Tibial nerve (tissue), 4 donors: ENCODE data around the gene CD200R1L. TPM values are rescaled to one million over a fixed set of nuclear protein-coding genes. Genes with fewer than 3 reads are reported as not detected.

Experiments used
- DNase-seq, 2 donors: peaks; one replicate each; pipeline ENCODE4 v3.0.0-alpha.2; 2019; ENCODE audit warnings: low spot score in 2 of 2
- H3K27ac ChIP-seq, 4 donors: fragments of 200-600 bp; sonication (generic) in 3 of 4; one replicate each; pipeline ENCODE4 v1.5.1; 2017 to 2019; ENCODE audit warnings: mild to moderate bottlenecking in 1 of 4
- H3K27me3 ChIP-seq, 2 donors: fragments of 200-600 bp; sonication (generic) in 1 of 2; one replicate each; pipeline versions ENCODE4 v1.5.1 to v1.6.0; 2017 to 2019
- H3K36me3 ChIP-seq, 3 donors: fragments of 200-600 bp; sonication (generic); one replicate each; pipeline ENCODE4 v1.5.1; 2018 to 2019
- H3K4me1 ChIP-seq, 4 donors: fragments of 200-600 bp; sonication (generic) in 3 of 4; one replicate each; pipeline ENCODE4 v1.5.1; 2017 to 2019
- H3K4me3 ChIP-seq, 4 donors: fragments of 200-600 bp; sonication (generic) in 3 of 4; one replicate each; pipeline ENCODE4 v1.5.1; 2017 to 2019; ENCODE audit warnings: mild to moderate bottlenecking in 1 of 4, moderate library complexity in 1 of 4
- H3K9me3 ChIP-seq, 4 donors: fragments of 200-600 bp; sonication (generic) in 3 of 4; one replicate each; pipeline ENCODE4 v1.5.1; 2017 to 2019
- CTCF ChIP-seq, 5 experiments: fragments of 200-600 bp in 3 of 5; fragments of 450-650 bp in 2 of 5; sonication (generic) in 3 of 5; IDR thresholded peaks; one replicate each; pipeline ENCODE4 v1.5.1; 2016 to 2019; ENCODE audit warnings: antibody characterized with exemption in 5 of 5, mild to moderate bottlenecking in 3 of 5, moderate library complexity in 2 of 5
- EP300 ChIP-seq, 2 donors: sonication (generic); formaldehyde crosslinking; IDR thresholded peaks; one replicate each; pipeline ENCODE4 v1.6.1; 2017; ENCODE audit warnings: antibody characterized with exemption in 2 of 2, mild to moderate bottlenecking in 1 of 2
- POLR2A ChIP-seq, 2 donors: fragments of 450-650 bp; IDR thresholded peaks; one replicate each; pipeline ENCODE4 v1.6.1; 2017; ENCODE audit warnings: antibody characterized with exemption in 2 of 2, mild to moderate bottlenecking in 2 of 2, moderate library complexity in 2 of 2
- WGBS, 2 donors: methylation state at CpG; one replicate each; pipeline ENCODE4 v1.1.5; 2018; 5-methylcytosine and 5-hydroxymethylcytosine counted together
- total RNA-seq, 4 donors: library from RNA; depleted of rRNA; stranded (reverse); fragments of >200 nt; gene quantifications; one replicate each; pipeline ENCODE4 v1.1.0, GENCODE V29; 2016

The CD200R1L gene
- total RNA-seq, 4 donors from 2014 or later, result not detected

- Histone ChIP-seq H3K9me3 (no peaks in the 10 kb centered on the region), H3K27me3 (no peaks in the 10 kb centered on the region), H3K4me1 (peaks cover 0 to 46% (median 5%) of the 10 kb centered on the region in 4 donors), H3K27ac (peak overlapping the region in 2 of 4 donors; percentile 31 to 62), H3K4me3 (no peak overlapping the region), H3K36me3 (no peaks in the 10 kb centered on the region)
- TF ChIP-seq CTCF (IDR thresholded peaks at IDR 0.05), result no peak
- no peak for TF ChIP-seq POLR2A (IDR thresholded peaks at IDR 0.05)
- TF ChIP-seq EP300 (IDR thresholded peaks at IDR 0.05), result no peak
- DNase-seq, result no peak
- 53 to 69% methylated on average over 3 of the region's 3 CpGs for WGBS, 2 donors
These were observed 66.8 kb downstream of the CD200R1L start for GRCh38 chr3:112779558-112780480.

- no peaks in the 10 kb centered on the region for H3K36me3 ChIP-seq
- TF ChIP-seq POLR2A (IDR thresholded peaks at IDR 0.05) (no peak), EP300 (IDR thresholded peaks at IDR 0.05) (no peak), CTCF (IDR thresholded peaks at IDR 0.05) (no peak)
- peak overlapping the region in 2 of 4 donors; percentile 31 to 62 for H3K27ac ChIP-seq
- no peaks in the 10 kb centered on the region for H3K9me3 ChIP-seq
- no peaks in the 10 kb centered on the region for H3K27me3 ChIP-seq
- DNase-seq, result no peak
- H3K4me3 ChIP-seq, result no peak overlapping the region
- H3K4me1 ChIP-seq, result peaks cover 0 to 46% (median 5%) of the 10 kb centered on the region in 4 donors
These were observed 67.7 kb downstream of the CD200R1L start for GRCh38 chr3:112779011-112779410.

DNA sequence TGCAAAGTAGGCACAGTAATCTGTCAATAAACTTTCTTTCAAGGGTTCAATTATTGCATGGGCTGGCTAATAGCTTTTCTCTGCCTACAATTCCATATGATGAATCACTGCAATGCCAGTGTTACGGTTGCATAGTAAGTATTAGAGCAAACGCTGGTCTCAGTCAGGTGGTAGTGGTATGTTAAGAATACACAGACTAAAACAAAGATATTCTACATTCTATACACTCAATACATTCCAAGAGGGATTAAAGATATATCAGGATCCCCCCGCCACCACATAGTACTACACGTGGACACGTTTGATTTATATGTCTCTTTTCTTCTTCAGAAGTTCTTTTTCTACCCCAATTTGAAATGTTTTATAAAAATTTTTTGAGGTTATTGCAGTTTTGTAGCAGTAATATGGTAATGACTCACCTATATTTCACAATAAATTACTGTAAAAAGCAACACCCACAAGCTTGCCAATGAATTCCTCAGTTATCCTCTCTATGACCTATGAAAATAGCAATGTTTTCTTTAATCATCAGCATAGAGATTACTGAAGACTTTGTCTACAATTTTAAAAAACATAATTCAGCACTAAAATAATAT is 68.2 kb downstream of the CD200R1L start:
- no peaks in the 10 kb centered on the region for H3K36me3 ChIP-seq
- H3K4me3 ChIP-seq, result no peak overlapping the region
- H3K9me3 ChIP-seq, result no peaks in the 10 kb centered on the region
- 74 to 83% methylated on average over 5 of the region's 5 CpGs for WGBS, 2 donors
- H3K27me3 ChIP-seq, result no peaks in the 10 kb centered on the region
- H3K4me1 ChIP-seq, result peaks cover 0 to 46% (median 5%) of the 10 kb centered on the region in 4 donors
- no peak for TF ChIP-seq CTCF (IDR thresholded peaks at IDR 0.05)
- peak in 1 of 2 donors; percentile 26 for TF ChIP-seq EP300 (IDR thresholded peaks at IDR 0.05)
- no peak for TF ChIP-seq POLR2A (IDR thresholded peaks at IDR 0.05)
- DNase-seq, result no peak
- H3K27ac ChIP-seq, result peak overlapping the region in 2 of 4 donors; percentile 33 to 62

DNA sequence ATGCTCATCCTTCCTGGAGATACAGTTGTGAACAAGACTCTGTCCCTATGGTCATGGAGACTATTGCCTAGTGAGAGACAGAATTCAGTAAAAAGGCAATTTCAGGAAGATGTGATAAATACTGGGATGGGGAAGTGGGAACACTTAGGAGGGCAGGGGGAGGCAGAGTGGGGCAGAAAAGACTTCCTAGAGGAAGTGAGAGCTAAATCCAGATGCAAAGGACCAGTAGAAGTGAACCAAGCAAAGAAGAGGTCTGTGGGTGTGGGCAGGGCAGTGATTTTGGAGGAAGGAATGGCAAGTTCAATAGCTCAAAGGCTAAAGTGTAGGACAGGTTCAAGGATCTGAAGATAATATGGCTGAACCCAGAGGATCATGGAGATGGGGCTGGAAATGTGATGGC is 68.9 kb downstream of the CD200R1L start:
- H3K4me3 ChIP-seq, result no peak overlapping the region
- peaks cover 0 to 46% (median 5%) of the 10 kb centered on the region in 4 donors for H3K4me1 ChIP-seq
- DNase-seq, result no peak
- H3K27ac ChIP-seq, result peak overlapping the region in 1 of 4 donors; percentile 33
- H3K27me3 ChIP-seq, result no peaks in the 10 kb centered on the region
- H3K36me3 ChIP-seq, result no peaks in the 10 kb centered on the region
- no peak for TF ChIP-seq EP300 (IDR thresholded peaks at IDR 0.05)
- TF ChIP-seq CTCF (IDR thresholded peaks at IDR 0.05), result no peak
- TF ChIP-seq POLR2A (IDR thresholded peaks at IDR 0.05), result no peak
- no peaks in the 10 kb centered on the region for H3K9me3 ChIP-seq

GRCh38 chr3:112776836-112777235 is 69.8 kb downstream of the CD200R1L start:
- peak overlapping the region in 1 of 4 donors; percentile 34 for H3K27ac ChIP-seq
- DNase-seq, result no peak
- no peaks in the 10 kb centered on the region for H3K27me3 ChIP-seq
- H3K36me3 ChIP-seq, result no peaks in the 10 kb centered on the region
- TF ChIP-seq CTCF (IDR thresholded peaks at IDR 0.05) (no peak), POLR2A (IDR thresholded peaks at IDR 0.05) (no peak), EP300 (IDR thresholded peaks at IDR 0.05) (no peak)
- H3K4me3 ChIP-seq, result no peak overlapping the region
- WGBS, 2 donors, result 71% methylated on average over 3 of the region's 3 CpGs
- peaks cover 0 to 46% (median 5%) of the 10 kb centered on the region in 4 donors for H3K4me1 ChIP-seq
- H3K9me3 ChIP-seq, result no peaks in the 10 kb centered on the region
